HG02943 (cell line): ENCODE measurements around the gene AKAP1.

Experiments
- ATAC-seq: cut with Tn5 transposase; IDR thresholded peaks from one replicate; pipeline ENCODE4 v1.9.1; 2021; ENCODE audit warnings: mild to moderate bottlenecking, low read depth, moderate library complexity; ENCODE audit not compliant: unreplicated experiment

AKAP1 gene

DNA sequence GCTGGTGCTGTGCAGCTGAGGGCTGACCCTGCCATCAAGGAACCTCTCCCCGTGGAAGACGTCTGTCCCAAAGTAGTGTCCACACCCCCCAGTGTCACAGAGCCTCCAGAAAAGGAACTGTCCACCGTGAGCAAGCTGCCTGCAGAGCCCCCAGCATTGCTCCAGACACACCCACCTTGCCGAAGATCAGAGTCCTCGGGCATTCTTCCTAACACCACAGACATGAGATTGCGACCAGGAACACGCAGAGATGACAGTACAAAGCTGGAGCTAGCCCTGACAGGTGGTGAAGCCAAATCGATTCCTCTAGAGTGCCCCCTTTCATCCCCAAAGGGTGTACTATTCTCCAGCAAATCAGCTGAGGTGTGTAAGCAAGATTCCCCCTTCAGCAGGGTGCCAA is 20.5 kb downstream of the AKAP1 start:
- no peak for ATAC-seq

DNA sequence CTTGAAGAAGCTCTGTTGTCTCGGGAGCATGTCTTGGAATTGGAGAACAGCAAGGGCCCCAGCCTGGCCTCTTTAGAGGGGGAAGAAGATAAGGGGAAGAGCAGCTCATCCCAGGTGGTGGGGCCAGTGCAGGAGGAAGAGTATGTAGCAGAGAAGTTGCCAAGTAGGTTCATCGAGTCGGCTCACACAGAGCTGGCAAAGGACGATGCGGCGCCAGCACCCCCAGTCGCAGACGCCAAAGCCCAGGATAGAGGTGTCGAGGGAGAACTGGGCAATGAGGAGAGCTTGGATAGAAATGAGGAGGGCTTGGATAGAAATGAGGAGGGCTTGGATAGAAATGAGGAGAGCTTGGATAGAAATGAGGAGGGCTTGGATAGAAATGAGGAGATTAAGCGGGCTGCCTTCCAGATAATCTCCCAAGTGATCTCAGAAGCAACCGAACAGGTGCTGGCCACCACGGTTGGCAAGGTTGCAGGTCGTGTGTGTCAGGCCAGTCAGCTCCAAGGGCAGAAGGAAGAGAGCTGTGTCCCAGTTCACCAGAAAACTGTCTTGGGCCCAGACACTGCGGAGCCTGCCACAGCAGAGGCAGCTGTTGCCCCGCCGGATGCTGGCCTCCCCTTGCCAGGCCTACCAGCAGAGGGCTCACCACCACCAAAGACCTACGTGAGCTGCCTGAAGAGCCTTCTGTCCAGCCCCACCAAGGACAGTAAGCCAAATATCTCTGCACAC is 21.2 kb downstream of the AKAP1 start:
- ATAC-seq, result no peak

GRCh38 chr17:57106836-57107497 is 21.9 kb downstream of the AKAP1 start:
- no peak for ATAC-seq

DNA sequence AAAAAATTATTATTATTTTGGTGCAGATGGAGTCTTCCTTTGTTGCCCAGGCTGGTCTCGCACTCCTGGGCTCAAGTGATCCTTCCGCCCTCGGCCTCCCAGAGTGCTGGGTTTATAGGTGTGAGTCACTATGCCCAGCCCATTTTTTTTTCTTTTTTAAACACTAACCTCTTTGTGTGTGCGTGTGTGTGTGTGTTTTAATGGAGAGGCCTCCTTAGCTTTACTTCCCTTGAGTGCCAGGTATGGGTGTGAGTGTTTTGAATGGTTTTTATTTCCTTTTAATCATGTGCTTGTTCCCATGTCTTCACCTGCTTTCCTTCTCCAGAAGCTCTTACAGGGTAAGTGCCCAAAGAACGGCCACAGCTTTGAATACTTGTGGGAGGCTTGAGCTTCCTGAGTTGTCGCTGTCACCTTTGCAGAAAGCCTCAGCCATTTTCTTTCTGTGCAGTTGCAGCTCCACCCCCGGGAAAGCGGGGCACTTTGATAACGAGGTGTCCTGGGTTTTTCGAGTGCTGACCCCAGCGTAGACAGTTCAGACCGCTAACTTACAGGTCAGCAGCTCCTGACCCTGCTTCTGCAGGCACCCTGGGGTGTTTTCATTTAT is 22.6 kb downstream of the AKAP1 start:
- no peak for ATAC-seq

DNA sequence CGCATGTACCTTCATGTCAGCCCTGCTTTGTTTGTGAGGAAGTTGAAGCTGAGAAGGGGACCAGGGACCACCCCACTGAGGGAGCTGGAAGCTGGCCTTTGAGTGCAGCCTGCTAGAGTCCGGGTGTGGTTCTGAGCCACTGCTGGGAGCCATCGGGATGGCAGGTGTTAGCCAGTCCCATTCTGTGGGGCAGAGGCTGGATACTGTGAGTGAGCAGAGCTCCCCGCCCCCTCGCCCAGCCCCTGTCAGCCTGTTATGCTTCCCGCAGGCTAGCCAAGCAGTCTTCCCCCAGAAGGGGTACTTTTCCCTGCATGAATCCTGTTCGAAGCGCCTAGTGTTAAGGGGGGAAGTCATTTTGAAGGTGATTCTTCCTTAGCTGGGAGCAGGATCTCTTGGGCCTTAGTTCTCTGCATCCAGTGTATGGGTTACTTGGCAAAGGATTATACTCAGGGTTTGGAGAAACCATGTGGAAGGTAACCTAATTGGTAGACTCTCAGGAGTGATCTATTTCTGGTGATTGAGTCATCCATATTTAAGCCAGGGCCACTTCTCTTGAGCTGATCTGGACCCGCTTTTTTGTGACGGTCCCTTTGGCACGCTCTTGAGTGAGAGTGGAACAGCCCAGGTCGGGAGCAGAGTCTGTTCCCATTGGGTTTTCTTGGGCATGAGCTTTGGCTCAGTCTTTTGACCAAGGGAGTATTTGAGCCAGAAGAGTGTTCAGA is 23.8 kb downstream of the AKAP1 start:
- no peak for ATAC-seq

GRCh38 chr17:57109393-57110151 is 24.5 kb downstream of the AKAP1 start:
- ATAC-seq, result no peak

DNA sequence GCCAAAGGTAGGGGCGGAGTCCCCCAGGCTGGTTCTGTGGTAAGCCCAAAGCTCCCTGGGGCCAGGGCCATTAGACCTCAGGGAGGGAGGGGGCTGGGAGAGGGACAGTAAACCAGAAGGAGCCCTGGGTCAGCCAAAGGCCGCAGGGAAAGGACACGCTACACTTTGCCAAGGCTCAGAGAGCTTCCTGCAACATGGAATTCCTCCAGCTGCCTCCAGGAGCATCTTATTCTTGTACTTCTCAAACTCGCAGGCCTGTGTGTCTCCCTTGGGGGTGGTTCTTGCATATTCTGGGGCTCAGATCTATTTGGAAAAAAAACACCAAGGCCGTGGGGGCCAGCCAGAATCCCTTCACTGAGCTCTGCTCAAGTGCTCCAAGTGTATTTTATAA is 25.1 kb downstream of the AKAP1 start:
- no peak for ATAC-seq

DNA sequence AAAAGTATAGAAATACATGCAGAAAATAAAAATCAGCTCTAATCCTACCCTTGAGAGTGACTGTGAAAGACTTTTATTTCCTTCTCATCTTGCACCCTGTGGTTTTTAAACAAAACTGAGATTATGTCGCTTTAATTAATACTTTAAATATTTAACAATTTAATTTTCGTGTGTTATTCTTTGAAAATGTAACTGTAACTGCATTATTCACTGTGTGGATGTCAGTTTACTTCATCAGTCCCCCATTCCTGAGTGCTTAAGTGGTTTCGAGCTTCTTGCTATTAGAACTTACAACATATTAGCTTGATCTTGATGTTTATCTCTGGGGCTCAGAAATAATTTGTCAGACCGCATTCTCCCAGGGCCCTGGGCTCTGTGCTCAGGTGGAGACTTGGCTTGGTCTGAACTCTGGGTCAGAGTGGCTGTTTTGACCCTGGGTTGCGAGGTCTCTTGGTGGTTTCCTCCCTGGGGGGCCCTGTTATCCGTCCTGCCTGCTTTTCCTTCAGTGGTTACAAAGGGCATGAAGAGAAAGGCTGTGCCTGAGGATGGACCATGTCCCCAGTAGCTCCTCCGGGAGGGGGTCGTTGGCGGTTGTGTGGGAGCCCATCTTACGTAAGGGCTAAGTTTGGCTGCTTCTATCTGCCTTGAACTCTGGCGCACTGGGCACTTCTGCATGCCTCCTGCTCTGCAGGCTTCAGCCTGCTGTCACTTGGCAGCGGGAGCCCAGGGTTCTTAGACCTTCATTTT is 25.7 kb downstream of the AKAP1 start:
- ATAC-seq, result no peak

GRCh38 chr17:57111386-57111785 is 26.3 kb downstream of the AKAP1 start:
- ATAC-seq, result no peak

GRCh38 chr17:57113011-57113410 is 28.0 kb downstream of the AKAP1 start:
- ATAC-seq, result no peak

DNA sequence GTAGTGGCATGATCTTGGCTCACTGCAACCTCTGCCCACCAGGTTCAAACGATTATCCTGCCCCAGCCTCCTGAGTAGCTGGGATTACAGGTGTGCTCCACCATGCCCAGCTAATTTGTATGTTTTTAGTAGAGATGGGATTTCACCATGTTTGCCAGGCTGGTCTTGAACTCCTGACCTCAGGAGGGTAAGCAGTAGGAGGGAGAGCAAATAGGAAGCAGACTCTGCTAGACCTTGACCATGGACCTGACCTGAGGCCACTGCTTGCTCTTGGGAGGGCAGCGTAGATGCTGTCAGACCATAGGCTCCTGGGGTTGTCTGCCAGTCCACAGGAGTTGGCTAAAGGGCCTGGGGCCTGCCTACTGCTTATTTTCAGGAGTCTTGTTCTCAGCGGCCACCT is 28.6 kb downstream of the AKAP1 start:
- no peak for ATAC-seq

DNA sequence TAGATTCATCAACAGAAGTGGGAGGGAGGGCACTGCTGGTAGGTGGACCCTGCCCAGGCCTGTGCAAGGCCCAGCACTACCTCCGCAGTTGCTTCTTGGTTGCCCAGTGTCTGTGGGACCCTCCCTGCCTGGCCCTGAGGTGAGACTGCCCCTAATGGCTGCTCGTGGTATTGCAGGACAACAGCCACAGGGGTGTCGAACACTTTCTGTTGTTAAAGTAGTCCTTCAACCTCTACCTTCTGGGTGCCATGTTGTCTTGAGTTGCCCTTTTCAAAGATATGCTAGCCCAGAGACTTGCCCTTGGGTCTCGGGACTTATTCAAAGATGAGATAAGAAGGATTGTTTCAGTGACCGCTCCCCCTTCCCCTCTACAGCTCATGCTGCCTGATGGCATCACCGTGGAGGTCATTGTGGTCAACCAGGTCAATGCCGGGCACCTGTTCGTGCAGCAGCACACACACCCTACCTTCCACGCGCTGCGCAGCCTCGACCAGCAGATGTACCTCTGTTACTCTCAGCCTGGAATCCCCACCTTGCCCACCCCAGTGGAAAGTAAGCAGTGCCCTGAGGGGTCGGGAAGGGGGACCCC is 29.1 kb downstream of the AKAP1 start:
- ATAC-seq, result no peak

- no peak for ATAC-seq
Observed at GRCh38 chr17:57115377-57115776, 30.3 kb downstream of the AKAP1 start.

DNA sequence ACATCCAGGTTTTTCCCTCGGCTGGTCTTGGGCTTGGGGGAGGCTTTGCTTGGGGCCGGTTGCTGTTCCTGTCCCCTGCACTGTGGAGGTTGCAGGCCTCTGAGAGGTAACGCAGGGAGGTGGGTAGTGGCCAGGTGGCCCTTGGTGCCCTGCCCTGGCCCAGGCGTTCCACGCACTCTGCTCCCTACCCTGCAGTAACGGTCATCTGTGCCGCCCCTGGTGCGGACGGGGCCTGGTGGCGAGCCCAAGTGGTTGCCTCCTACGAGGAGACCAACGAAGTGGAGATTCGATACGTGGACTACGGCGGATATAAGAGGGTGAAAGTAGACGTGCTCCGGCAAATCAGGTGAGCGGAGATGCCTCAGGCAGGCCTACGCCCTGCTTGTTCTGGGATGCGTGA is 30.9 kb downstream of the AKAP1 start:
- ATAC-seq, result no peak

- no peak for ATAC-seq
Observed at GRCh38 chr17:57117798-57118197, 32.8 kb downstream of the AKAP1 start.

GRCh38 chr17:57120814-57121213 is 35.8 kb downstream of the AKAP1 start:
- no peak for ATAC-seq

DNA sequence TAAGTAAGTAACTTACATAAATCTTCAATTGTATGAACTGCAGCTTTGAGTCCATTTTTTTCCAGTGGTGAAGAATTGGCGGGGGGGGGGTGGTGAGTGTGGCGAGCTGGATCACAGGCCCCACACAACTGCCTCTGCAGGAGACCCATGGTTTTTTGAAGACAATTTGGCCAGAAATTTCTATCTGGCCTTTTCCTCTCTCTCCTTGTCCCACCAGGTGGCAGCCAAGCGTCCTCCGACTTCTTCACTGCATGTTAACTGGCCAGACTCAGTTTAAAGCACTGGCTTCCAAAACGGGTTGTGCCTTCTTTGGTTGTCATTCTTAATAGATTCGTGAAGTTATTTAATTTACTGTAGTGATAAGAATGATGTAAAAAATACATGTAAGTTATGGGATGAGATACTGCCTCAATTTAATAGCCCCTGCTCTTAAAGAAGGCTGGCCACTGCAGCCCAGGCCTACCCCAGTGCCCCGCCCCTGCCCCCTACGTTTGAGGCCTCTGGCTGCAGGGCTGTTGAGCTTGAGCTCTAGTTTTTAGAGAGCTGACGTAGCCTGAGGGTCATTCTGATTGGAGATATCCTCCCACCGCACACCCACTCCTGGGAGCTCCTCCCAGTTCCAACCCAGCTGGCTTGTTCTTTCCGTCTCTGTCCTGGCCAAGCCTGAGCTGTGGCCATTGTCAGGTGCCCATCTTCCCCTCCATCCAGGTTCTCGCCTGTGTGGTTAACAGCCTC is 36.4 kb downstream of the AKAP1 start:
- no peak for ATAC-seq

DNA sequence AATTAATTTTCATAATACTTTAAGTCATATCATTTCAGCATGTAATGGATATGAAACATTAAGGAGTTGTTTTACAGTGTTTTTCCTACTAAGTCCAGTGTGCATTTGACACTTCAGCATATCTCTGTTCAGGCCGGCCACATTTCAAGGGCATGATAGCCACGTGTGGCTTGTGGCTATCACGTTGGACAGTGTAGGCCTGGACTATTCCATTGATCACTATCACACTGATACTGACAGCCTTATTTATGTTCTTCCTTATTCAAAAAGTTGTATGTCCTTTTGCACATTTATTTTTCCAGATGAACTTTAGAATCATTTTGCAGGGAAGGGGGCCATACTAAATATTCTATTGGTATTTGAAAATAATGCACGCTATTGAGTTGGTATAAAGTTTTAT is 39.0 kb downstream of the AKAP1 start:
- ATAC-seq, result no peak

GRCh38 chr17:57125406-57125805 is 40.4 kb downstream of the AKAP1 start:
- no peak for ATAC-seq
